ENCODE results near the gene PCDHA6. TPM values are rescaled to one million over a fixed set of nuclear protein-coding genes. Genes with fewer than 3 reads are reported as not detected.
"Not testable (repeated sequence)": the region's sequence is repeated elsewhere in the genome, so short reads cannot be mapped to it uniquely, and the experiment has no call there.

PCDHA6 gene
- total and polyA plus RNA-seq, 2 donors (not counting 3 experiments of a cell fraction or from before 2014, with no cell fraction given): 0.04 to 0.18 TPM

DNA sequence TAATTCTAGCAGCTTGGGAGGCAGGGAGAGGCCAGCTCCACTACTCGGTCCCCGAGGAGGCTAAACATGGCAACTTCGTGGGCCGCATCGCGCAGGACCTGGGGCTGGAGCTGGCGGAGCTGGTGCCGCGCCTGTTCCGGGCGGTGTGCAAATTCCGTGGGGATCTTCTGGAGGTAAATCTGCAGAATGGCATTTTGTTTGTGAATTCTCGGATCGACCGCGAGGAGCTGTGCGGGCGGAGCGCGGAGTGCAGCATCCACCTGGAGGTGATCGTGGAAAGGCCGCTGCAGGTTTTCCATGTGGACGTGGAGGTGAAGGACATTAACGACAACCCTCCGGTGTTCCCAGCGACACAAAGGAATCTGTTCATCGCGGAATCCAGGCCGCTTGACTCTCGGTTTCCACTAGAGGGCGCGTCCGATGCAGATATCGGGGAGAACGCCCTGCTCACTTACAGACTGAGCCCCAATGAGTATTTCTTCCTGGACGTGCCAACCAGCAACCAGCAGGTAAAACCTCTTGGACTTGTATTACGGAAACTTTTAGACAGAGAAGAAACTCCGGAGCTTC, 6.8 kb downstream of the PCDHA6 start:
- H3K9me1 ChIP-seq (replicated peaks; ENCODE audit: control insufficient read depth, extremely low read depth, insufficient read depth, low read length); H3K9ac ChIP-seq (replicated peaks; ENCODE audit: extremely low read depth, insufficient read depth, low read length); intact Hi-C loops (cut with micrococcal nuclease); H3K9me3 ChIP-seq (replicated peaks; ENCODE audit: control insufficient read depth, insufficient read depth, low read length); H3K36me3 ChIP-seq (ENCODE audit: control insufficient read depth in 2 of 2, extremely low read depth in 1 of 2, insufficient read depth in 2 of 2, low read length in 2 of 2); H3K27ac ChIP-seq (ENCODE audit: insufficient read depth, low read depth, low read length); H3K4me1 ChIP-seq (ENCODE audit: control insufficient read depth, extremely low read depth, insufficient read depth, low read length); H3K79me2 ChIP-seq (ENCODE audit: control insufficient read depth, insufficient read depth, low read length); H3K4me3 ChIP-seq (replicated peaks in 1 of 3; ENCODE audit: insufficient read depth in 1 of 3, low read depth in 1 of 3, low read length in 3 of 3); BruUV-seq (replicated peaks); H3K4me2 ChIP-seq (ENCODE audit: insufficient read depth, low read length); DNase-seq (ENCODE audit: low read depth, low spot score); H2AFZ ChIP-seq (ENCODE audit: low read depth, low read length); POLR2A ChIA-PET; H3K27me3 ChIP-seq (ENCODE audit: control insufficient read depth in 2 of 2, insufficient read depth in 2 of 2, low read length in 2 of 2); dilution Hi-C loops (cut with MboI; ENCODE audit: extremely low pct_ligation_motif_present, low sequenced_read_pairs); H4K20me1 ChIP-seq (replicated peaks; ENCODE audit: control insufficient read depth, extremely low read depth, insufficient read depth, low read length): not testable (repeated sequence)
- CTCF ChIA-PET: interaction anchor here (0.8 kb wide), 1 partner anchor 206 kb away, joined by 3 read pairs; no protein-coding TSS in a partner anchor
- peak; percentile 76 for FAIRE-seq

DNA sequence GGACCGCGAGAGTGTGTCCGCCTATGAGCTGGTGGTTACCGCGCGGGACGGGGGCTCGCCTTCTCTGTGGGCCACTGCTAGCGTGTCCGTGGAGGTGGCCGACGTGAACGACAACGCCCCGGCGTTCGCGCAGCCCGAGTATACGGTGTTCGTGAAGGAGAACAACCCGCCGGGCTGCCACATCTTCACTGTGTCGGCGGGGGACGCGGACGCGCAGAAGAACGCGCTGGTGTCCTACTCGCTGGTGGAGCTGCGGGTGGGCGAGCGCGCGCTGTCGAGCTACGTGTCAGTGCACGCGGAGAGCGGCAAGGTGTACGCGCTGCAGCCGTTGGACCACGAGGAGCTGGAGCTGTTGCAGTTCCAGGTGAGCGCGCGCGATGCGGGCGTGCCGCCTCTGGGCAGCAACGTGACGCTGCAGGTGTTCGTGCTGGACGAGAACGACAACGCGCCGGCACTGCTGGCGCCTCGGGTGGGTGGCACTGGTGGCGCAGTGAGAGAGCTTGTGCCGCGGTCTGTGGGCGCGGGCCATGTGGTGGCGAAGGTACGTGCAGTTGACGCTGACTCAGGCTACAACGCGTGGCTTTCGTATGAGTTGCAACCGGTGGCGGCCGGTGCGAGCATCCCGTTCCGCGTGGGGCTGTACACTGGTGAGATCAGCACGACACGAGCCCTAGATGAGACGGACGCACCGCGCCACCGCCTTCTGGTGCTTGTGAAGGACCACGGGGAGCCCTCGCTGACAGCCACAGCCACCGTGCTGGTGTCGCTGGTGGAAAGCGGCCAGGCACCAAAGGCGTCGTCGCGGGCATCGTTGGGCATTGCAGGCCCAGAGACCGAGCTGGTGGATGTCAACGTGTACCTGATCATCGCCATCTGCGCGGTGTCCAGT, 8.1 kb downstream of the PCDHA6 start:
- no peak overlapping the region for H3K9ac ChIP-seq (replicated peaks; ENCODE audit: extremely low read depth, insufficient read depth, low read length)
- intact Hi-C loops (cut with micrococcal nuclease) (no loop called here), dilution Hi-C loops (cut with MboI; ENCODE audit: extremely low pct_ligation_motif_present, low sequenced_read_pairs) (no loop called here)
- no peak overlapping the region for H3K4me2 ChIP-seq (ENCODE audit: insufficient read depth, low read length)
- ChIA-PET CTCF (no interaction called here), POLR2A (no interaction called here)
- no peak for FAIRE-seq
- no peaks in the 10 kb centered on the region for H3K27me3 ChIP-seq (ENCODE audit: control insufficient read depth in 2 of 2, insufficient read depth in 2 of 2, low read length in 2 of 2)
- TF ChIP-seq POLR2A (IDR thresholded peaks at IDR 0.05; ENCODE audit: low read depth, low read length): no peak
- no peak for TF ChIP-seq EZH2 (IDR thresholded peaks at IDR 0.05; ENCODE audit: borderline replicate concordance, low read depth, low read length, severe bottlenecking)
- TF ChIP-seq, protein P1, sequence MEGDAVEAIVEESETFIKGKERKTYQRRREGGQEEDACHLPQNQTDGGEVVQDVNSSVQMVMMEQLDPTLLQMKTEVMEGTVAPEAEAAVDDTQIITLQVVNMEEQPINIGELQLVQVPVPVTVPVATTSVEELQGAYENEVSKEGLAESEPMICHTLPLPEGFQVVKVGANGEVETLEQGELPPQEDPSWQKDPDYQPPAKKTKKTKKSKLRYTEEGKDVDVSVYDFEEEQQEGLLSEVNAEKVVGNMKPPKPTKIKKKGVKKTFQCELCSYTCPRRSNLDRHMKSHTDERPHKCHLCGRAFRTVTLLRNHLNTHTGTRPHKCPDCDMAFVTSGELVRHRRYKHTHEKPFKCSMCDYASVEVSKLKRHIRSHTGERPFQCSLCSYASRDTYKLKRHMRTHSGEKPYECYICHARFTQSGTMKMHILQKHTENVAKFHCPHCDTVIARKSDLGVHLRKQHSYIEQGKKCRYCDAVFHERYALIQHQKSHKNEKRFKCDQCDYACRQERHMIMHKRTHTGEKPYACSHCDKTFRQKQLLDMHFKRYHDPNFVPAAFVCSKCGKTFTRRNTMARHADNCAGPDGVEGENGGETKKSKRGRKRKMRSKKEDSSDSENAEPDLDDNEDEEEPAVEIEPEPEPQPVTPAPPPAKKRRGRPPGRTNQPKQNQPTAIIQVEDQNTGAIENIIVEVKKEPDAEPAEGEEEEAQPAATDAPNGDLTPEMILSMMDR (IDR thresholded peaks at IDR 0.05; ENCODE audit: extremely low read depth in 1 of 2, insufficient read depth in 1 of 2, low read depth in 1 of 2, low read length in 2 of 2): no peak
- TF ChIP-seq JUN (IDR thresholded peaks at IDR 0.05; ENCODE audit: borderline replicate concordance, insufficient read depth, insufficient read length, low read depth): no peak
- no peak for TF ChIP-seq POLR2AphosphoS5 (IDR thresholded peaks at IDR 0.05; ENCODE audit: insufficient read depth, low read depth, low read length)
- TF ChIP-seq MYC (IDR thresholded peaks at IDR 0.05; ENCODE audit: low read depth, low read length): no peak
- TF ChIP-seq FOS (IDR thresholded peaks at IDR 0.05; ENCODE audit: borderline replicate concordance, insufficient read depth, low read length): no peak
- TF ChIP-seq GATA2 (IDR thresholded peaks at IDR 0.05; ENCODE audit: insufficient read depth, insufficient read length, low read depth, low read length): no peak
- TF ChIP-seq, protein P2, sequence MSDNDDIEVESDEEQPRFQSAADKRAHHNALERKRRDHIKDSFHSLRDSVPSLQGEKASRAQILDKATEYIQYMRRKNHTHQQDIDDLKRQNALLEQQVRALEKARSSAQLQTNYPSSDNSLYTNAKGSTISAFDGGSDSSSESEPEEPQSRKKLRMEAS (IDR thresholded peaks at IDR 0.05; ENCODE audit: insufficient read depth, insufficient read length): no peak
- no peaks in the 10 kb centered on the region for H3K79me2 ChIP-seq (ENCODE audit: control insufficient read depth, insufficient read depth, low read length)
- H3K36me3 ChIP-seq (ENCODE audit: control insufficient read depth in 2 of 2, extremely low read depth in 1 of 2, insufficient read depth in 2 of 2, low read length in 2 of 2): no peaks in the 10 kb centered on the region
- BruUV-seq (replicated peaks): no TSS peak
- no peaks in the 10 kb centered on the region for H3K9me1 ChIP-seq (replicated peaks; ENCODE audit: control insufficient read depth, extremely low read depth, insufficient read depth, low read length)
- H4K20me1 ChIP-seq (replicated peaks; ENCODE audit: control insufficient read depth, extremely low read depth, insufficient read depth, low read length): no peaks in the 10 kb centered on the region
- H3K4me1 ChIP-seq (ENCODE audit: control insufficient read depth, extremely low read depth, insufficient read depth, low read length): no peaks in the 10 kb centered on the region
- no peak overlapping the region for H2AFZ ChIP-seq (ENCODE audit: low read depth, low read length)
- no peak overlapping the region for H3K27ac ChIP-seq (ENCODE audit: insufficient read depth, low read depth, low read length)
- no peak overlapping the region for H3K4me3 ChIP-seq (replicated peaks in 1 of 3; ENCODE audit: insufficient read depth in 1 of 3, low read depth in 1 of 3, low read length in 3 of 3)
- DNase-seq (ENCODE audit: low read depth, low spot score): no peak
- H3K9me3 ChIP-seq (replicated peaks; ENCODE audit: control insufficient read depth, insufficient read depth, low read length): no peaks in the 10 kb centered on the region

All from endothelial cell of umbilical vein (primary cell).